ENCODE measurements around the gene PPIAL4G. TPM values are rescaled to one million over a fixed set of nuclear protein-coding genes. Genes with fewer than 3 reads are reported as not detected.

Gene PPIAL4G
- total RNA-seq, 1 donor from 2014 or later: 0.09 TPM

Other genes with a start within 250 kb of the PPIAL4G start
- 22.6 TPM for gene NBPF14, start 112.7 kb upstream of the PPIAL4G start, total RNA-seq